ENCODE measurements around the gene MTRF1.

The MTRF1 gene

GRCh38 chr13:41259875-41260501 is 3.4 kb downstream of the MTRF1 start:
- DNase-seq (ENCODE audit: insufficient read length, low spot score) (no peak), FAIRE-seq (no peak)
- TF ChIP-seq, protein P1, sequence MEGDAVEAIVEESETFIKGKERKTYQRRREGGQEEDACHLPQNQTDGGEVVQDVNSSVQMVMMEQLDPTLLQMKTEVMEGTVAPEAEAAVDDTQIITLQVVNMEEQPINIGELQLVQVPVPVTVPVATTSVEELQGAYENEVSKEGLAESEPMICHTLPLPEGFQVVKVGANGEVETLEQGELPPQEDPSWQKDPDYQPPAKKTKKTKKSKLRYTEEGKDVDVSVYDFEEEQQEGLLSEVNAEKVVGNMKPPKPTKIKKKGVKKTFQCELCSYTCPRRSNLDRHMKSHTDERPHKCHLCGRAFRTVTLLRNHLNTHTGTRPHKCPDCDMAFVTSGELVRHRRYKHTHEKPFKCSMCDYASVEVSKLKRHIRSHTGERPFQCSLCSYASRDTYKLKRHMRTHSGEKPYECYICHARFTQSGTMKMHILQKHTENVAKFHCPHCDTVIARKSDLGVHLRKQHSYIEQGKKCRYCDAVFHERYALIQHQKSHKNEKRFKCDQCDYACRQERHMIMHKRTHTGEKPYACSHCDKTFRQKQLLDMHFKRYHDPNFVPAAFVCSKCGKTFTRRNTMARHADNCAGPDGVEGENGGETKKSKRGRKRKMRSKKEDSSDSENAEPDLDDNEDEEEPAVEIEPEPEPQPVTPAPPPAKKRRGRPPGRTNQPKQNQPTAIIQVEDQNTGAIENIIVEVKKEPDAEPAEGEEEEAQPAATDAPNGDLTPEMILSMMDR (IDR thresholded peaks at IDR 0.05; ENCODE audit: insufficient read depth, missing control alignments) = no peak

DNA sequence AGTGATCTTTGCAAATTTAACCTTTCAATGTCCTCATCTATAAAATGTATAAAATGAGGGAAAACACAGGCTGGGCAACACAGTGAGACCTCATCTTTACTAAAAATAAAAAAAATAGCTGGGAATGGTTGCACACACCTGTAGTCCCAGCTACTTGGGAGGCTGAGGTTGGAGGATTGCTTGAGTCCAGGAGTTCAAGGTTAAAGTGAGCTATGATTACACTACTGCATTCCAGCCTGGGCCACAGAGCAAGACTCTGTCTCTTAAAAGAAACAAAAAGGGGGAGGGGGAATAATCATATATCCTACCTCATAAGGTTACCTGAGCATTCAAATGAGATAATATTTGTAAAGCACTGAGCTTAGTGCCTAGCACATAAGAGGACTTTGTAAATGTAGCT is 5.8 kb downstream of the MTRF1 start:
- FAIRE-seq (no peak), DNase-seq (ENCODE audit: insufficient read length, low spot score) (no peak)
- TF ChIP-seq, protein P1 (IDR thresholded peaks at IDR 0.05; ENCODE audit: insufficient read depth, missing control alignments) = no peak

DNA sequence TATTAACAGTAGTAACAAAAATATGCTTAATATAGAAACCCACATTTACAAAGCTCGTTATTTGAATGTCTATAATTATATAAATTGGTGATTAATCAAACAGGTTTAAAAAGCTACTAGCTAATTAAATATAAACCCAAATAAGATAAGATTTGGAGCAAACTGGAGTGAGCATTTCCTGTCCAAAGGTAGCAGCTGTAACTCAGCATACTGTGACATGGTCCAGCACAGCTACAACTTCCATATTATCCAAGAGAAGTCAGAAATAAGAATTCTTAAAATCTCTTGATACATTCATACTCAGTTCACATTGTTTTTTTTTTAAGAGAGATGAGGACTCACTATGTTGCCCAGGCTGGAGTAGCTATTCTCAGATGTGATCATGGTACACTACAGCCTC is 8.5 kb downstream of the MTRF1 start:
- FAIRE-seq (no peak), DNase-seq (ENCODE audit: insufficient read length, low spot score) (no peak)
- TF ChIP-seq, protein P1 (IDR thresholded peaks at IDR 0.05; ENCODE audit: insufficient read depth, missing control alignments) = no peak

DNA sequence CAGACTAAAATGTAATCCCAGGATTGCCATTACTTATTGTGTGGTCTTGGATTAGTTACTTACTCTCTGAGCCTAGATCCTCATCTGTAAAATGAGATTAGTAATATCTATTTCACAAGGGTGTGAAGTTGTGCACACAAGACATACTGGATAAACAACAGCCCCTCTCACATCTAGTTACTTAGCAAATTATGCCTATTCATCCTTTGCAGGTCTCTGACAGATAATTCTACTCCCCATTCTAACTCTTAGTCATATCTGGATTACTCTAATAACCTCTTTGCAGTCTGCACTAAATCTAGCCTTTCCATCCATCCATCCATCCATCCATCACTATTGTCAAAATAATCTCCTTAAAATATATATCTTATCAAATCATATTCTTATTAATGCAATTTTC is 12.4 kb downstream of the MTRF1 start:
- peak; percentile 94 for FAIRE-seq
- TF ChIP-seq, protein P1 (IDR thresholded peaks at IDR 0.05; ENCODE audit: insufficient read depth, missing control alignments) = no peak
- no peak for DNase-seq (ENCODE audit: insufficient read length, low spot score)

- peak; percentile 6 for FAIRE-seq
- TF ChIP-seq, protein P1 (IDR thresholded peaks at IDR 0.05; ENCODE audit: insufficient read depth, missing control alignments) = no peak
Observed at GRCh38 chr13:41246969-41247680, 16.3 kb downstream of the MTRF1 start.

DNA sequence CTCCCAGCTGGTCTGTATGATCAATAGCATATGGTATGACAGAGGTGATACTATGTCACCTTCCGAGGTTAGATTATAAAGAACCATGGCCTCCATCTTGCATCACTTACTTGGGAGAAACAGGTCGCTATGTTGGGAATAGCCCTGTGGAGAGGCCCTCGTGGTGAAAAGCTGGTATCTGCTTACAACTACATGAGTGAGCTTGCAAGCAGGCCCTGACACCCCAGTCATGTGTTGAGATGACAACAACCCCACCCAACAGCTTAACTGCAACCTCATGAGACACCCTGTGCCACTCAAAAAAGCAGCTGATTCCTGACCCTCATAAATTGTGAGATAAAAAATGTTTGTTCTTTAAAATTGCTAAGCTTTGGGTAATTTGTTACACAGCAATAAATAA is 18.8 kb downstream of the MTRF1 start:
- no peak for DNase-seq (ENCODE audit: insufficient read length, low spot score)
- TF ChIP-seq, protein P1 (IDR thresholded peaks at IDR 0.05; ENCODE audit: insufficient read depth, missing control alignments) = no peak

More at GRCh38 chr13:41246969-41247680, 16.3 kb downstream of the MTRF1 start:
- DNase-seq (ENCODE audit: insufficient read length, low spot score) = no peak

GRCh38 chr13:41241626-41242025 is 21.8 kb downstream of the MTRF1 start:
- TF ChIP-seq, protein P1 (IDR thresholded peaks at IDR 0.05; ENCODE audit: insufficient read depth, missing control alignments) = no peak
- FAIRE-seq (no peak), DNase-seq (ENCODE audit: insufficient read length, low spot score) (no peak)

More for the DNA sequence above, 18.8 kb downstream of the MTRF1 start:
- no peak for FAIRE-seq

Data from D721Med (cell line).